Esophagus muscularis mucosa (tissue), 4 donors: ENCODE measurements around the gene FGFR2.

Experiments used
- EP300 ChIP-seq: sonication (generic); formaldehyde crosslinking; IDR thresholded peaks from one replicate; pipeline ENCODE4 v1.6.1; 2017; ENCODE audit warnings: antibody characterized with exemption
- POLR2A ChIP-seq: fragments of 450-650 bp; IDR thresholded peaks from one replicate; pipeline ENCODE4 v1.6.1; 2017; ENCODE audit warnings: antibody characterized with exemption, moderate library complexity, mild to moderate bottlenecking, low read depth
- POLR2AphosphoS5 ChIP-seq, 2 donors: sonication (generic); formaldehyde crosslinking; IDR thresholded peaks; one replicate each; pipeline ENCODE4 v1.6.1; 2017; ENCODE audit warnings: antibody characterized with exemption in 2 of 2
- TF ChIP-seq, protein P1 (sequence below), 3 experiments: fragments of 200-600 bp in 2 of 3; fragments of 450-650 bp in 1 of 3; sonication (generic) in 2 of 3; IDR thresholded peaks; one replicate each; pipeline ENCODE4 v1.5.1; 2017 to 2019; ENCODE audit warnings: antibody characterized with exemption in 3 of 3, mild to moderate bottlenecking in 2 of 3, moderate library complexity in 1 of 3

DNA sequence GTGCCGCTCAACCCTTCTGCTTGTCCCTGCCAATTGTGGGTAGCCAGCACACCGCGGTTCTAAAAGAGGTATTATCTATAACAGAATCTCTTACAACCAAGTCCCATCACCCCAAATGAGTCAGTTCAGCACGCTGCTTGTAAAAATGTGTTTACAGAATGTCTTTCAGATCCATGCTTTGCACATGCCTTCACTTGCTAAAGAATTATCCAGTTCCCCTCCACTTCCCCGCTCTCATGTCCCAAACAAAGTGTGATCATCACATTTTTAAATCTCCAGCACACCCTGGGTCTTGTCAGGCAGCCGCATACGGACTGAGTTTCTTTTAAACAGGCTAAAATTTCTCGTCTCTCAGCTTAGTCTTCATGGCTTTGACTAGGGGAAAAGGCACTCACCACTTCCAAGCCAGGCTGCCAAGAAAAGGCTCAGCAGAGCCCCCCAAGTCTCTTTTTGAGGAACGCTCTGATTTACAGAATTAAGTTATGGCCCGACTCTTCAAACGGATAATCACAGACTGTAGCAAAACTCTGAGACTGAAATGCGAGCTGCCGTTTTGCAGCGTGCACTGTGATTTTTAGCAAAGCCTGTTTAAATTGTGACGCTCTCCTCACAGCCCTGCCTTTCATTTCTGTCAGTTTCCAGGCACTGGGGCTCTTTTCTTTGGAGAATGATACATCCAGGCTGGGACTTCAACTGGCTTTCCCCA lies 29.8 kb upstream of the FGFR2 start:
- TF ChIP-seq, protein P1, sequence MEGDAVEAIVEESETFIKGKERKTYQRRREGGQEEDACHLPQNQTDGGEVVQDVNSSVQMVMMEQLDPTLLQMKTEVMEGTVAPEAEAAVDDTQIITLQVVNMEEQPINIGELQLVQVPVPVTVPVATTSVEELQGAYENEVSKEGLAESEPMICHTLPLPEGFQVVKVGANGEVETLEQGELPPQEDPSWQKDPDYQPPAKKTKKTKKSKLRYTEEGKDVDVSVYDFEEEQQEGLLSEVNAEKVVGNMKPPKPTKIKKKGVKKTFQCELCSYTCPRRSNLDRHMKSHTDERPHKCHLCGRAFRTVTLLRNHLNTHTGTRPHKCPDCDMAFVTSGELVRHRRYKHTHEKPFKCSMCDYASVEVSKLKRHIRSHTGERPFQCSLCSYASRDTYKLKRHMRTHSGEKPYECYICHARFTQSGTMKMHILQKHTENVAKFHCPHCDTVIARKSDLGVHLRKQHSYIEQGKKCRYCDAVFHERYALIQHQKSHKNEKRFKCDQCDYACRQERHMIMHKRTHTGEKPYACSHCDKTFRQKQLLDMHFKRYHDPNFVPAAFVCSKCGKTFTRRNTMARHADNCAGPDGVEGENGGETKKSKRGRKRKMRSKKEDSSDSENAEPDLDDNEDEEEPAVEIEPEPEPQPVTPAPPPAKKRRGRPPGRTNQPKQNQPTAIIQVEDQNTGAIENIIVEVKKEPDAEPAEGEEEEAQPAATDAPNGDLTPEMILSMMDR (IDR thresholded peaks at IDR 0.05) = no peak
- TF ChIP-seq POLR2AphosphoS5 (IDR thresholded peaks at IDR 0.05) (no peak), POLR2A (no peak), EP300 (no peak)
